PFSK-1 (cell line): Measurements from ENCODE around the gene TRIP4.

Experiments
- FOXP2 ChIP-seq: optimal IDR thresholded peaks from 2 replicates; pipeline ENCODE3; 2011; ENCODE audit warnings: borderline replicate concordance, control low read depth, inconsistent platforms; ENCODE audit not compliant: insufficient read depth; ENCODE audit errors: extremely low read length, extremely low read depth
- POLR2AphosphoS5 ChIP-seq: IDR thresholded peaks from 2 replicates; pipeline ENCODE4 v1.6.1; 2012; ENCODE audit warnings: low read depth, mild to moderate bottlenecking, control low read depth, low read length, moderate library complexity
- REST ChIP-seq, 2 experiments: IDR thresholded peaks; 2 replicates each; pipeline versions ENCODE4 v1.6.1 to v1.8.0; 2011 to 2012; ENCODE audit warnings: low read depth in 2 of 2, low read length in 2 of 2, control low read depth in 1 of 2, inconsistent platforms in 1 of 2, mild to moderate bottlenecking in 1 of 2, moderate library complexity in 1 of 2; ENCODE audit not compliant: insufficient read depth in 1 of 2
- SIN3A ChIP-seq: IDR thresholded peaks from 2 replicates; pipeline ENCODE4 v1.6.1; 2012; ENCODE audit warnings: mild to moderate bottlenecking, low read length, moderate library complexity, borderline replicate concordance; ENCODE audit not compliant: insufficient read depth
- TAF1 ChIP-seq: IDR thresholded peaks from 2 replicates; pipeline ENCODE4 v1.6.1; 2012; ENCODE audit warnings: low read length, control low read depth, borderline replicate concordance; ENCODE audit not compliant: insufficient read depth

- no peak for TF ChIP-seq POLR2AphosphoS5
- TF ChIP-seq TAF1: no peak
- no peak for TF ChIP-seq REST (IDR thresholded peaks at IDR 0.05; ENCODE audit: insufficient read depth in 1 of 2, low read depth in 2 of 2, low read length in 2 of 2)
- no peak for TF ChIP-seq SIN3A
- no peak for TF ChIP-seq FOXP2
Observed at GRCh38 chr15:64344651-64345294, 42.9 kb upstream of the TRIP4 start.
